Stimulated activated CD8-positive, alpha-beta memory T cell treated with anti-CD3 and anti-CD28 coated beads, Interleukin-7, amount 100 ng/mL, for 1 hour (primary cell): ENCODE results near the gene ETV6.
"Not testable (repeated sequence)": the region's sequence is repeated elsewhere in the genome, so short reads cannot be mapped to it uniquely, and the experiment has no call there.

Source experiments
- DNase-seq, 2 donors: peaks; one replicate each; pipeline ENCODE4 v3.0.0-alpha.2; 2020; ENCODE audit warnings: low read depth in 2 of 2

ETV6 gene

GRCh38 chr12:11667171-11667570 is 17.7 kb downstream of the ETV6 start:
- no peak for DNase-seq

GRCh38 chr12:11668611-11669010 is 19.1 kb downstream of the ETV6 start:
- DNase-seq = no peak

GRCh38 chr12:11669348-11669747 is 19.9 kb downstream of the ETV6 start:
- DNase-seq = no peak

GRCh38 chr12:11672256-11673191 is 23.1 kb downstream of the ETV6 start:
- DNase-seq = no peak

GRCh38 chr12:11673666-11674461 is 24.4 kb downstream of the ETV6 start:
- no peak for DNase-seq

GRCh38 chr12:11674894-11675390 is 25.5 kb downstream of the ETV6 start:
- DNase-seq = no peak

GRCh38 chr12:11676052-11676451 is 26.6 kb downstream of the ETV6 start:
- no peak for DNase-seq

GRCh38 chr12:11677093-11677492 is 27.6 kb downstream of the ETV6 start:
- no peak for DNase-seq

GRCh38 chr12:11677752-11678151 is 28.3 kb downstream of the ETV6 start:
- no peak for DNase-seq

GRCh38 chr12:11678781-11679180 is 29.3 kb downstream of the ETV6 start:
- DNase-seq = no peak

GRCh38 chr12:11681207-11681606 is 31.7 kb downstream of the ETV6 start:
- DNase-seq = no peak

- DNase-seq = not testable (repeated sequence)
Measured at GRCh38 chr12:11681695-11682094, 32.2 kb downstream of the ETV6 start.

- DNase-seq = no peak
Measured at GRCh38 chr12:11684393-11684792, 34.9 kb downstream of the ETV6 start.

- no peak for DNase-seq
Measured at GRCh38 chr12:11684811-11685210, 35.3 kb downstream of the ETV6 start.

GRCh38 chr12:11685316-11685715 is 35.8 kb downstream of the ETV6 start:
- DNase-seq = no peak

- no peak for DNase-seq
Measured at GRCh38 chr12:11685716-11686115, 36.2 kb downstream of the ETV6 start.

GRCh38 chr12:11686120-11686519 is 36.6 kb downstream of the ETV6 start:
- no peak for DNase-seq

- no peak for DNase-seq
Measured at GRCh38 chr12:11687528-11687927, 38.1 kb downstream of the ETV6 start.

- DNase-seq = no peak
Measured at GRCh38 chr12:11688379-11688778, 38.9 kb downstream of the ETV6 start.

- DNase-seq = no peak
Measured at GRCh38 chr12:11688831-11689230, 39.4 kb downstream of the ETV6 start.

GRCh38 chr12:11689591-11690186 is 40.2 kb downstream of the ETV6 start:
- DNase-seq = no peak

GRCh38 chr12:11693067-11693466 is 43.6 kb downstream of the ETV6 start:
- no peak for DNase-seq
